ENCODE data around the gene ATCAY. TPM values are rescaled to one million over a fixed set of nuclear protein-coding genes. Genes with fewer than 3 reads are reported as not detected.
"Not testable (repeated sequence)": the region's sequence is repeated elsewhere in the genome, so short reads cannot be mapped to it uniquely, and the experiment has no call there.

The ATCAY gene
- total RNA-seq, 1 donor from 2014 or later: 182 TPM

- TF ChIP-seq CTCF (IDR thresholded peaks at IDR 0.05; ENCODE audit: partially characterized antibody, unreplicated experiment): no peak
- Mint-ChIP-seq H3K36me3 (ENCODE audit: unreplicated experiment) (peaks cover 5% of the 10 kb centered on the region), H3K27me3 (ENCODE audit: unreplicated experiment) (peaks cover 2% of the 10 kb centered on the region), H3K4me1 (ENCODE audit: low read depth, unreplicated experiment) (no peaks in the 10 kb centered on the region), H3K27ac (ENCODE audit: unreplicated experiment) (no peak overlapping the region), H3K9me3 (ENCODE audit: unreplicated experiment) (peaks cover 2% of the 10 kb centered on the region), H3K4me3 (ENCODE audit: unreplicated experiment) (no peak overlapping the region)
- no peak for DNase-seq
Measured at GRCh38 chr19:3890591-3890990, 10.1 kb downstream of the ATCAY start.

GRCh38 chr19:3893509-3894179 lies 13.2 kb downstream of the ATCAY start:
- Mint-ChIP-seq H3K4me1 (ENCODE audit: low read depth, unreplicated experiment) (no peaks in the 10 kb centered on the region), H3K36me3 (ENCODE audit: unreplicated experiment) (peaks cover 12% of the 10 kb centered on the region), H3K27me3 (ENCODE audit: unreplicated experiment) (peaks cover 2% of the 10 kb centered on the region), H3K9me3 (ENCODE audit: unreplicated experiment) (no peaks in the 10 kb centered on the region), H3K27ac (ENCODE audit: unreplicated experiment) (no peak overlapping the region), H3K4me3 (ENCODE audit: unreplicated experiment) (no peak overlapping the region)
- TF ChIP-seq CTCF (IDR thresholded peaks at IDR 0.05; ENCODE audit: partially characterized antibody, unreplicated experiment): no peak
- DNase-seq: no peak

GRCh38 chr19:3894959-3895358 lies 14.5 kb downstream of the ATCAY start:
- Mint-ChIP-seq H3K4me3 (ENCODE audit: unreplicated experiment) (peak overlapping the region; percentile 34), H3K36me3 (ENCODE audit: unreplicated experiment) (peaks cover 17% of the 10 kb centered on the region)
- not testable (repeated sequence) for H3K27ac Mint-ChIP-seq (ENCODE audit: unreplicated experiment); H3K4me1 Mint-ChIP-seq (ENCODE audit: low read depth, unreplicated experiment); H3K27me3 Mint-ChIP-seq (ENCODE audit: unreplicated experiment); DNase-seq; H3K9me3 Mint-ChIP-seq (ENCODE audit: unreplicated experiment)

- peaks cover 2% of the 10 kb centered on the region for H3K27me3 Mint-ChIP-seq (ENCODE audit: unreplicated experiment)
- peaks cover 4% of the 10 kb centered on the region for H3K9me3 Mint-ChIP-seq (ENCODE audit: unreplicated experiment)
- no peak overlapping the region for H3K4me3 Mint-ChIP-seq (ENCODE audit: unreplicated experiment)
- DNase-seq: no peak
- peaks cover 2% of the 10 kb centered on the region for H3K4me1 Mint-ChIP-seq (ENCODE audit: low read depth, unreplicated experiment)
- no peak for TF ChIP-seq CTCF (IDR thresholded peaks at IDR 0.05; ENCODE audit: partially characterized antibody, unreplicated experiment)
- H3K36me3 Mint-ChIP-seq (ENCODE audit: unreplicated experiment): peaks cover 17% of the 10 kb centered on the region
- no peak overlapping the region for H3K27ac Mint-ChIP-seq (ENCODE audit: unreplicated experiment)
Measured at GRCh38 chr19:3895788-3896187, 15.3 kb downstream of the ATCAY start.

- peaks cover 2% of the 10 kb centered on the region for H3K4me1 Mint-ChIP-seq (ENCODE audit: low read depth, unreplicated experiment)
- H3K4me3 Mint-ChIP-seq (ENCODE audit: unreplicated experiment): no peak overlapping the region
- H3K27me3 Mint-ChIP-seq (ENCODE audit: unreplicated experiment): peaks cover 2% of the 10 kb centered on the region
- no peak for TF ChIP-seq CTCF (IDR thresholded peaks at IDR 0.05; ENCODE audit: partially characterized antibody, unreplicated experiment)
- no peak for DNase-seq
- H3K27ac Mint-ChIP-seq (ENCODE audit: unreplicated experiment): no peak overlapping the region
- H3K9me3 Mint-ChIP-seq (ENCODE audit: unreplicated experiment): peaks cover 4% of the 10 kb centered on the region
- H3K36me3 Mint-ChIP-seq (ENCODE audit: unreplicated experiment): peaks cover 17% of the 10 kb centered on the region
Measured at GRCh38 chr19:3897936-3898335, 17.5 kb downstream of the ATCAY start.

Measured in glutamatergic neuron (in vitro differentiated cells).